ENCODE results near the gene DNASE1L2.

Gene DNASE1L2

DNA sequence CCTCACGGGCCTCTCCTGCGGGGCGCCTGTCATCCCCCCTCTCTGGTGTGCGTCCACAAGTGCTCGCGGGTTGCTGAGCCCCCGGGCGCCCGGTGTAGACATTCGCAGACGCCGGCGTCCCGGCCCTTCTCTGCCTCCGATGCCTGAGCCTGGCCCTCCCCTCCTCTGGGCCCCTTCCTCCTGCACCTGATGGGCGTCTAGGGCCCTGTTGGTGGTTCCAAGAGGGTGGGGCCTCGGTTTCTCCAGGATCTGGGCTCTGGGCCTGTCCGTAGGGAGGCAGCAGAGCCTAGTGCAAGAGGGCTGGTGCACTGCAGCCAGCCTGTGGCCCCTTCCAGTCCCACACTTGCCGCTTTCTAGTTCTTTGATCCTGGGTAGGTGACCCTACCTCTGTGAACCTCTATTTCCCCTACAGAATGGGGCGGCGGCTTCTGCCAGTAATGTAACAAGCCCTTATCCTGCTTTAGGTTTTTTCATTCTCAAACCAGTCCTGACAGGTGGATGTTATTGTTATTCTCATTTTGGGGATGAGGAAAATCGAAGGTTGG is 12.2 kb upstream of the DNASE1L2 start:
- DNase-seq (ENCODE audit: low read depth, low spot score), result no peak

DNA sequence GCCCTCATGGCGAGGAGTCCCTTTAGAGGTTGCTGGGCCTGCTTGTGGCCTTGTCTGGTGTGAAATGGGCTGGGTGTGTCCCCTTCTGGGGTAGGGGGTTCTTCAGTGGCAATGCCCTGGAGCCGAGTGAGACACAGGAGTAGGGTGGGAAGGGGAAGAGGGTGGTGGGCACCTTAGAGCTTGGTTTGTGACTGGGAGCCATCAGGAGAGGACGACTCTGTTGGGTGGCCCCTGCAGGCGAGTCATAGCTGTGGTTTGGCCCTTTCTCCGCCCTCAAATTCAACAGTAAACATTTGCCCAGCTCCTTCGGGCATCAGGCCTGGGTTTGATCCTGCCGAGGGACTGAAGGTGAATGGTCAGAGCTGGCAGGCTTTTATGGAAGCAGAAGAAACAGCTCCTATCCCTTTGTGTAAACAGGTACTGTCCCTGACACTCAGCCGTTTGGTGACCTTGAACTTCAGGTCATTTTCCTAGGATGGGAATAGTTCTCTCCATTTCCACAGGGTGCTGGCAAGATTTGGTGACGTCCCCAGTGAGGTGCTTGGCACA is 9.9 kb upstream of the DNASE1L2 start:
- no peak for DNase-seq (ENCODE audit: low read depth, low spot score)

DNA sequence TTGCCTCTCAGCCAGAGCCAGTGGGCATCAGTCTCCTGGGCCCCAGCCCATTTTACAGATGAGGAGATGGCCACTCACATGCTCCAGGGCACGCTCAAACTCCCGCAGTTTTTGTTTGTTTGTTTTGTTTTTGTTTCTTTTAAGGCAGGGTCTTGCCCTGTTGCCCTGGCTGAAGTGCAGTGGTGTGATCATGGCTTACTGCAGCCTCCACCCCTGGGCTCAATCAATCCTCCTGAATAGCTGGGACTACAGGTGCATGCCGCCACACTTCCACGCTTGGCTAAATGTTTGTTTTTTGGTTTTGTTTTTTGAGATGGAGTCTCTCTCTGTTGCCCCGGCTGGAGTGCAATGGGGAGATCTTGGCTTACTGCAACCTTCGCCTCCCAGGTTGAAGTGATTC is 9.3 kb upstream of the DNASE1L2 start:
- no peak for DNase-seq (ENCODE audit: low read depth, low spot score)

DNA sequence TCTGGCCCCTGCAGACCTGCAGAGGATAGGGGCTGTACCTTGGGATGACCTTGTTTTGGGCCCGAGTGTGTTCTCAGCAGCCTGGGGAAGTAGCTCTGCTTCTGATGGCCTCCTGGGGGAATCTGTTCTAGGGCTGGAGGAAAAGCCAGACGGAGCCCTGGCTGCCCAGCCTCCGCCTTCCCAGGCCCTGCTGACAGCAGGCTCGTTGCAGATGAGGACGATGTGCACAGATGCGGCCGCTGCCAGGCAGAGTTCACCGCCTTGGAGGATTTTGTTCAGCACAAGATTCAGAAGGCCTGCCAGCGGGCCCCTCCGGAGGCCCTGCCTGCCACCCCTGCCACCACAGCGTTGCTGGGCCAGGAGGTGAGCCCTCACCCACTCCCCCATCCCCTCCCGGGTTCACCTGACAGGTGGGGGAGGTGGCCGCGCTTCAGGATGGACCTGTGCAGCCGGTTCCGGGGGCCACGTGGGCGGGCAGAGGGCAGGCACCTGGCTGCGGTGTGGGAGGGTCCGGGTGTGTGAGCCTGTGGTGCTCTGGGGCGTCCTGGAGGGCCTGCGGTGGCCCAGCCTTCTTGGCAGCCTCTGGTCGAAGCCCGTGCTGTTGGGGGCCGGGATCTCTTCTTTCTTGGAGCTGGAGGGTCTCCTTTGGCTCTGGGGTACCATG is 8.0 kb upstream of the DNASE1L2 start:
- no peak for DNase-seq (ENCODE audit: low read depth, low spot score)

DNA sequence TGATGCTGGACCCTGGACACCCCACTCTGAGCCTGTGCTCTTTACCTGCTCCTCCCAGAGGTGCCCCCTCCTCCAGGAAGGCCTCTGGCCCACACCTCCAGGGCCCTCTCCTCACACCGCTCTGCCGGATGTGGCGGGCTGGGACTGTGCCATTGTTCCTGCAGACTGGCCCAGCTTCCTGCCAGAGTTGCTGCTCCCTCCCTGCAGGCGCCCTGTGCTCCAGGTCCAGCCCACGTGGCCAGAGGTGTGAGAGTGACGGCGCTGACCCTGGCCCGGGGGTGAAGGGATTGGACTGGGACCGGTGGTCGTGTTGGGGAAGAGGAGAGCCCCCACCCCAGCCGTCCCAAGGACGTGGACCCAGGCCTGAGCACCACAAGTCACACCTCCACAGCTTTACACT is 7.2 kb upstream of the DNASE1L2 start:
- no peak for DNase-seq (ENCODE audit: low read depth, low spot score)

DNA sequence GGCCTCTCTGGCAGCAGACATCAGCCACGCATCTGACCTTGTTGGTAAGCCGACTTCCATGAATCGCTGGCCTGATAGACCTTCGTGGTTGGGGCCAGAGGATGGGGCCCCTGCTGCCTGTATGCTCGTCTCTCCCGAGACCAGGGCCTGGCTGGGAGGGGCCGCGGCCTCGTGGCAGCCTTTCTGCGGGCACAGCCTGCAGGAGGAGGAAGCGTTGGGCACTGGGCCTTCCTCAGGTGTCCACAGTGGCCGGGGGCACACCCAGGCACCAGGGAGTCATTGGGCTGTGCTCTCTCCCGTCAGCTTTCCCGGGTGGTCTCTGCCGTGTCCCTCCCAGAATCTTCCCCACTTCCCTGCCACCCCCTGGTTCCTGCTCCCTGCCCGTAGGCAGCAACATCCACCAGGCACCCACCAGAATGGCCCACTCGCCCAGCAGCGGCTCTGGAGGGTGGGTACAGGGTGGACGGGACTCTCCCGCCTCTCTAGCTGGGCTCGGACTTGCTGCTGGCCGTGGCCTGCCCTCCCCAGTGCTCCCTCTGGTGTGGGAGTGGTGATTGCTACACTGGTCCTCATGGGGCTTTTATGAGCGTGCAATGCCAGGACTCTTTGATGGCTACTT is 6.5 kb upstream of the DNASE1L2 start:
- no peak for DNase-seq (ENCODE audit: low read depth, low spot score)

DNA sequence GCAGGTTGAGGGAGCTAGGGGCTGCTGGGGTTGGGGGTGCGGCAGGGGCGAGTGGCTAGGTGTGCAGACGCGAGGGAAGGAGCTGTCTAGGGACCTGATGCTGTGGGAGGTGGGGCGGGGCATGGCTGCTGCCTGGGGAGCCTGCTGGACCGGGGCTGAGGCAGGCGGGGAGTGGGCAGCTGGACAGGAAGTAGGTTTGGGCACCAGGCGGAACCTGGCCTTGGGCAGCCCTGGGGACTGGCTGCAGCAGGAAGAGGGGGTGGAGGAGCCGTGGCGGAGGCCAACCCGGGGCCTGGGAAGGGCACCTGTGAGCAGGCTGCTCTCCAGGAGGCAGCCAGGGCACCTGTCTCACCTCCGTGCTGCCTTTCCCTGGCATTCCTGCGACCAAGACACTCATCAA is 5.9 kb upstream of the DNASE1L2 start:
- DNase-seq (ENCODE audit: low read depth, low spot score), result no peak

DNA sequence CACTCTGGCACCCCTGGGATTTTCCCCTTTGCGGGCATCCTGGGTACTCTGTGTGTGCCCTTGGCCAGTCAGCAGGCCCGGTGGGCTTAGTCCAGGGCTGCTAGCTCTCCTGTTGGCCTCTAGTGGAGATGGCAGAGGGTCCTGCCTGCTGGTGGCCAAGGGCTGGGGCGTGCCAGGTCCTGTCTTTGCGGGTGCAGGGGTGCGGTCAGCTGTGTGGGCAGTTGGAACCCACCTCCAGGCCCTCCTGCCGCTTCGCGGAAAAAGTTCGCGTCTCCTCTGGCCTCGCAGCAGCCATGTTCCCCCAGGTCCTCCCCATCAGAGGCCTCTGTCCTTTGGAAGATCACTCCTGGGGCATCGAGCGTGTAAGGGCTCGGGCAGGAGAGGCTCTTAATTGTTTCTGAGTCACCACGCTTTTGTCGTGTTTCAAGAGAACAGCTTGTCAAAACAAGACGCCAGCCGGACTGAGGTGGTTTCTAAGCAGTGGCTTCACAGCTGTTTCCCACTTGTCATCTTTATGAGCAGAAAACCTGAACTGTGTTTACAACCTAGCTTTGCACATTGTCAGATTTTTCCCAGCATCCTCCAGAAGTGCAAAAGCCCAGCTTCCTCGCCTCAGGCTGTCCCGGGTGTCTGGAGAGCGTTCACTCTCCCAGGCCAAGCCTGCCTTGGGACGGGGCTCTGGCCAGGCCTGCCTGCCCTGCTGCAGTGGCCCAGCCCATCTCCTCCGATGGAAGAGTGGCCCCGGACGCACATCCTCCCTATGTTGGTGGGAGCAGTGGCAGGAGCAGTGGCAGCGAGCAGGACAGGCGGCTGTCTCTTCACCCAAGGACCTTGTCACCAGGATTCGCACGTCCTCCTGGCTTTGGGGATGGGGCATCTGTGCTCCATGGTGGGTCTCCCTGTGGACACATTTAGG is 5.0 kb upstream of the DNASE1L2 start:
- DNase-seq (ENCODE audit: low read depth, low spot score), result no peak

DNA sequence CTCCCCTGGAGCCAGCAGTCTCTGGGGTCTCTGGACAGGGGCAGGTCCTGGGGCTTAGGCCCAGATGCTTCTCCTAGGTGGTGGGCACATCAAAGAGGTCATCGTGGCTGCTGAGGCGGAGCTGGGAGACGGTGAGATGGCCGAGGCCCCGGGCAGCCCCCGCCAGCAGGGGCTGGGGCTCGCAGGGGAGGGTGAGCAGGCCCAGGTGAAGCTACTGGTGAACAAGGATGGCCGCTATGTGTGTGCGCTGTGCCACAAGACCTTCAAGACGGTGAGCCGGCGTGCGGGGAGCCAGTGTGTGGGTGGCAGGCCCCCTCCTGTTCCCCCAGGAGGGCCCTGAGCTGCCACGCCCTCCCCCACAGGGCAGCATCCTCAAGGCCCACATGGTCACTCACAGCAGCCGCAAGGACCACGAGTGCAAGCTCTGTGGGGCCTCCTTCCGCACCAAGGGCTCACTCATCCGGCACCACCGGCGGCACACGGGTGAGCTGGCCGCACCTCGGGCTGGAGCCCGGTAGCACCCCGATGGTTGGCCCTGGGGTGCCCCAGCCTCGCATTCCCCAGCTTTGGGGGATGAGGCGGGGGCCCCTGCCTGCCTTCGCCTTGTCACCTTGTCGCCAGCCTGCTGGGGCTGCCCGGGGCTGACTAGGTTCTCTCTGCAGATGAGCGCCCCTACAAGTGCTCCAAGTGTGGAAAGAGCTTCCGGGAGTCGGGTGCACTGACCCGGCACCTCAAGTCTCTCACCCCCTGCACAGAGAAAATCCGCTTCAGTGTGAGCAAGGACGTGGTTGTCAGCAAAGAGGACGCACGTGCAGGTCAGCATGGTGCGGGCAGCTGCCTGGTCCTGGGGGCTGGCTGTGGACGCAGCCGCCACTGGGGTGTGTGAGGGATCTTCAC is 3.9 kb upstream of the DNASE1L2 start:
- DNase-seq (ENCODE audit: low read depth, low spot score), result no peak

DNA sequence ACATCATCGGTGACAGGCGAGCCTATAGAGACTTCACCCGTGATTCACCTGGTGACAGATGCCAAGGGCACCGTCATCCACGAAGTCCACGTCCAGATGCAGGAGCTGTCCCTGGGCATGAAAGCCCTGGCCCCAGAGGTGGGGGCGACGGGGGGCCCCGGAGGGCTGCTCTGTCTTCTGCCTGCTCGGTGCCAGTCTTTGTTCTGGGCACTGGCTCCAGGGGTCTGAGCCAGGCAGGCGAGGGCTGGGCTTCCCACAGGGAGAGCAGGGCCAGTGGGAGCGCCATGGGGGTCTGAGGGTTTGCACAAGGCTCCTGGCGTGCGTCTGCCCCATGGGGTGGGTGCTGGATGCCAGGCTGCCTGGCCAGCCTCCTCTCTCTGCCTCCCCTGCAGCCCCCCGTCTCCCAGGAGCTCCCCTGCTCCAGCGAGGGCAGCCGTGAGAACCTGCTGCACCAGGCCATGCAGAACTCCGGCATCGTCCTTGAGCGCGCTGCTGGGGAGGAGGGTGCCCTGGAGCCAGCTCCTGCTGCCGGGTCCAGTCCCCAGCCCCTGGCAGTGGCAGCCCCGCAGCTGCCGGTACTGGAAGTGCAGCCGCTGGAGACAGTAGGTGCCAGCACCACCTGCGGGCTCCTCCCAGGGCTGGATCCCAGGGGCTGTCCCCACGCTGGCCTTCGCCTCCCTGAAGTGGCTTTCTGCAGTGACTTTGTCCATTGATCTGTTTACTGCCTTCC is 3.0 kb upstream of the DNASE1L2 start:
- no peak for DNase-seq (ENCODE audit: low read depth, low spot score)

DNA sequence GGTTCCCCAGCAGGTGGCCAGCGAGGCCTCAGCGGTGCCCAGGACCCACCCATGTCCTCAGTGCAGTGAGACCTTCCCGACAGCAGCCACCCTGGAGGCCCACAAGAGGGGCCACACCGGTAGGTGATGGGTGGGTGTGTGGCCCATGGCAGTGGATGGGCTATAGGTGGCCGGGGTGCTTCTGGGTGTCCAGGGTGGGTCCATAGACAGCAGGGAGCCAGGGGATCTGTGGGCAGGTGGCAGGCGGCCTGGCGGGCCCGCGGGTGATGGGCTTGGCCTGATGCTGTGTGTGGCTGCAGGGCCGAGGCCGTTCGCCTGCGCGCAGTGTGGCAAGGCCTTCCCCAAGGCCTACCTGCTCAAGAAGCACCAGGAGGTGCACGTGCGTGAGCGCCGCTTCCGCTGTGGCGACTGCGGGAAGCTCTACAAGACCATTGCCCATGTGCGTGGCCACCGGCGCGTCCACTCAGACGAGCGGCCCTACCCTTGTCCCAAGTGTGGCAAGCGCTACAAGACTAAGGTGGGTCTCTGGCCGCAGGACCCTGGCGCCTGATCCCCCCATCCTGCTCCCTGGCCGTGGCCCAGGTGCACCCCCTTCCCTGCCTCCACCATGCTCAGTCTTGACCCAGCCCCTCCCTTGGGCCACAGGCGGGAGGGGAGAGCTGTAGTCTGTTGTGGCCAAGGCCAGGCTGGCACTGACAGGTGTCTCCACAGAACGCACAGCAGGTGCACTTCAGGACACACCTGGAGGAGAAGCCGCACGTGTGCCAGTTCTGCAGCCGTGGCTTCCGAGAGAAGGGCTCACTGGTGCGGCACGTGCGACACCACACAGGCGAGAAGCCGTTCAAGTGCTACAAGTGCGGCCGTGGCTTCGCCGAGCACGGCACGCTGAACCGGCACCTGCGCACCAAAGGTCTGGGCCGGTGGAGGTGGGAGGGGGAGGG is 2.1 kb upstream of the DNASE1L2 start:
- DNase-seq (ENCODE audit: low read depth, low spot score), result no peak

DNA sequence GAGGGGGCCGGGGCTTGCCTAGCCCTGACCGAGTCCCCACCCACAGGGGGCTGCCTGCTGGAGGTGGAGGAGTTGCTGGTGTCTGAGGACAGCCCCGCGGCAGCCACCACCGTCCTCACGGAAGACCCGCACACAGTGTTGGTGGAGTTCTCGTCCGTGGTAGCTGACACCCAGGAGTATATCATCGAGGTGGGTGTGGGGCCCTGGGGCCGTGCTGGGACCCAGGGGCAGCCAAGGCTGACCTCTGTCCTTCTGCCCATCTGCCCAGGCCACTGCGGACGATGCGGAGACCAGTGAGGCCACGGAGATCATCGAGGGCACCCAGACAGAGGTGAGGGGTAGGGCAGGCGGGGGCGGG is 1.5 kb upstream of the DNASE1L2 start:
- DNase-seq (ENCODE audit: low read depth, low spot score), result no peak

DNA sequence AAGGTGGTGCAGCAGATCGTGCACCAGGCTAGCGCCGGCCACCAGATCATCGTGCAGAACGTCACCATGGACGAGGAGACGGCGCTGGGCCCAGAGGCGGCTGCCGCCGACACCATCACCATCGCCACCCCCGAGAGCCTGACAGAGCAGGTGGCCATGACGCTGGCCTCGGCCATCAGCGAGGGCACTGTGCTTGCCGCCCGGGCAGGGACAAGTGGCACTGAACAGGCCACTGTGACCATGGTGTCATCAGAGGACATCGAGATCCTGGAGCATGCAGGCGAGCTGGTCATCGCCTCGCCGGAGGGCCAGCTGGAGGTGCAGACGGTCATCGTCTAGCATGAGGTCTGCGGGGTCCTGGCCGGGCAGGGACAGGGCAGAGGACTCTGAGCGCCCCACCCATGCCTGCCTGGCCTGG is 1.0 kb upstream of the DNASE1L2 start:
- DNase-seq (ENCODE audit: low read depth, low spot score), result no peak

DNA sequence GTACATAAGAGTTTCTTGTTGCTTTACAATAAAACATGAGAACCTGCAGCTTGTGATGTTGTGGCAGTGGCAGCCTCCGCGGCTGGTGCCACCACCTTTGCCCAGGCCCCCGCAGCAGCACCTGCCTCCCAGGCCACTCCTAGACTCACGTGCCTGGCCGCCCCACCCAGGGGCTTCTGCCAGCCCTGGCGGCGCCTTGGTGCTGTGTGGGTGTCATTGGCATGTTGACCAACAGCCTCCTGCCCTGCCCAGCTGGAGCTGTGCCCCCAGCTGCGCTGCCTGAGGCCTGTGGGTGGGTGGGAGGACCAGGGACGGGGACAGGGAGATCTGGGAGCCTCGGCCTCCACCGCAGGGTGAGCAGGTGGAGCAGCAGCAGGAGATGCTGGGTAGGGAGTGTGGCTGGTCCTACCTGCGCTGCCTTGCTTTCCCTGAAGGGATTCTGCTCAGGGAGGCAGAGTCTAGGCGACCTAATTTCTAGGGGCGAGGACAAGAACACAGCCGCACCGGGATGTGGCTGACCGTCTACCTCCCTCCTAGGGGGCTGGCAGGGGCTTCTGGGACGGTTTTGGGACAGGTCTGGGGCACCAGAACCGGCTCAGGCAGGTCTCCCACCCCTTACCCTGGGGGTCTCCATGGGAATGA is 428 bp upstream of the DNASE1L2 start:
- no peak for DNase-seq (ENCODE audit: low read depth, low spot score)

DNA sequence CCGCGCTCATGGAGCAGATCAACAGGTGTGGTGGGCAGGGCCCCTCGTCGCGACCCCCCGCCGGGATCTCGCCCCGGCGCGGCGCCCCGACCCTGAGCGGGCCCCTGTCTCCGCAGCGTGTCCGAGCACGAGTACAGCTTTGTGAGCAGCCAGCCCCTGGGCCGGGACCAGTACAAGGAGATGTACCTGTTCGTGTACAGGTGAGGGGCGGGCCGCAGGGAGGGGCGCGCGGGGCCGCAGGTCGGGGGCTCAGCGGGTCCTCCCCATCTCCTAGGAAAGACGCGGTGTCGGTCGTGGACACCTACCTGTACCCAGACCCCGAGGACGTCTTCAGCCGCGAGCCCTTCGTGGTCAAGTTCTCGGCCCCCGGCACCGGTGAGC is 848 bp downstream of the DNASE1L2 start:
- DNase-seq (ENCODE audit: low read depth, low spot score), result no peak

DNA sequence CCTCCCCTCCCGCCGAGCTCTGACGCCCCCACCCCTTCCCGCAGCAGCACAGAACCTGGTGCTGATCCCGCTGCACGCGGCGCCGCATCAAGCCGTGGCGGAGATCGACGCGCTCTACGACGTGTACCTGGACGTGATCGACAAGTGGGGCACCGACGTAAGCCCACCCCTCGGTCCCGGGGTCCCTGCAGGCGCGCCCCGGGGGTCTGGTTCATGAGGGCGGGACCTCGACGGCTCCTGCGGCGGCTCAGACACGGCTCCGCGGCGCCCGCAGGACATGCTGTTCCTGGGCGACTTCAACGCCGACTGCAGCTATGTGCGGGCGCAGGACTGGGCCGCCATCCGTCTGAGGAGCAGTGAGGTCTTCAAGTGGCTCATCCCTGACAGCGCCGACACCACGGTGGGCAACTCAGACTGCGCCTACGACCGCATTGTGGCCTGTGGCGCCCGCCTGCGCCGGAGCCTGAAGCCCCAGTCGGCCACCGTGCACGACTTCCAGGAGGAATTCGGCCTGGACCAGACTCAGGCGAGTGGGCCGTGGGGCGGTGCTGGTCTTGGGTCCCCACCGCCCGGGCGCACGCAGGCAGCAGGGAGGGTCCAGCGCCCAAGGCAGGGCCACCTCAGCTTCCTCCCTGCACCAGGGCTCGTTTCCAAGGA is 1.4 kb downstream of the DNASE1L2 start:
- DNase-seq (ENCODE audit: low read depth, low spot score), result no peak

DNA sequence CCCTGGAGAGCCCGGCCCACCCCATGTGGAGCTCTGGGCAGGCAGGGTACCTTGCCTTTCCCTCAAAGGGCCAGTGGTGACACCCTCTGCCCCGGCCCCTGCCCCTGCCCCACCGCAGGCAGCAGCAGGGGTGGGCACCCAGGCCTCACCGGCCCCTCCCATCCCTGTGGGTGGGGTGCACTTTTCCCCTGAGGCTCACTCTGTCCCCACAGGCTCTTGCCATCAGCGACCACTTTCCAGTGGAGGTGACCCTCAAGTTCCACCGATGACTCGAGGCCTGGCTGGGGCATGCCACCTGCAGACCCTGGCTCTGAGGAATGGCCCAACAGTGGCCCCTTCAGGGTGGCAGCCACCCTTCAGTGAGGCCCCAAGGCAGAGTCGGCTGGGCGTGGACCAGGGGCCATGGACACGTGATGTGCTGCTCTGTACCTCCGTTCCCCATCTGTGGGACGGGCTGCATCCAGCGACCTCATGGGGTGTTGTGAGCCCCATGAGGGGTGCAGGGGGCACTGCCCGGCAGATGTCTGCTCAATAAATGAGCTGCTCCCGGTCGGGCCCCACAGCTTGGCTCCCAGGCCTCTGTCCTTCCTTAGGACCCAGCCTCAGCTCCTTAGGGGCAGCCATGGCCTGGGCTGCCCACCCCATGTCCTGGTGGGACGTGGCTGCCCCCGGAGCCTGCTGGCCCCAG is 2.0 kb downstream of the DNASE1L2 start:
- DNase-seq (ENCODE audit: low read depth, low spot score), result no peak

All from iPS DF 19.7 (cell line).